ENCODE measurements around the gene FIGNL1.

Gene FIGNL1

DNA sequence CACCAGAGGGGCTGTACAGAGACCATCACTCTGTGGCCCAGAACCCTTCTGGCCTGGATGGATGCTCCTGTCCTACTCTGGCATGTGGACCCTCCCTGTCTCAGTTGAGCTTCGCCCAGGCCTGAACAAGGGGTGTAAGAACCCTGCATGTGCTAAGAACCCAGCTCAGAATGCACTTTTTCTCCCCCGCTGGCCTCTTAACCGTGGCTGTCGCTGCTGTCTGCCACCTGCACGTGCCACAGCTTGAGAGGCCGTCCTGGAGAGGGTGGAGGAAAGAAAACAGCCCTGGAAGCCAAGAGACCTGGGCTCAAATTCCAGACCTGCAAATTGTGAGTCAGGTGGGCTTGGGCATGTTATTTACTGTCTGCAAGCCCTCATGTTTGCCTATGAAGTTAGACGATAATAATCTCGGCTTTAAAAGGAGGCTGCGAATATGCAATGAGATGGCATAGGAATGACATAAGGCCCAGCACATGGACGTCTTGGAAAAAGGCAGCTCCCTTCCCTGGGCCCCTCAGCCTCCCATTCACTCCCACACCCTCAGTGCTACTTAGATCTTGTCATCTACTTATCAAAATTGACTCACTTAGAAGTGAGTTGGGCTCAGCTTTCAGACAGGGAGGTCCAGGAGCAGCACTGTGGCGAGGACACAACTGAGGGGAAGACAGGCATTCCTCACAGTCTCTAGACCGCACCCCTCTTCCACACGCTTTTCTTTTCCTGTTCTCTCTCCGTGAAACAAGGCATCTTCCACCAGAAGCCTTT, 31.4 kb downstream of the FIGNL1 start:
- H3K4me3 ChIP-seq (ENCODE audit: insufficient read depth, low read length, poor library complexity, severe bottlenecking), result no peak overlapping the region
- no peaks in the 10 kb centered on the region for H3K9me3 ChIP-seq (ENCODE audit: insufficient read depth, low read length)
- H3K79me2 ChIP-seq (ENCODE audit: insufficient read depth, low read length), result no peaks in the 10 kb centered on the region
- H4K20me1 ChIP-seq (ENCODE audit: low read depth, low read length), result no peaks in the 10 kb centered on the region
- no peak for TF ChIP-seq EZH2phosphoT487 (conservative IDR thresholded peaks at IDR 0.05; ENCODE audit: low read length)
- TF ChIP-seq, protein P1, sequence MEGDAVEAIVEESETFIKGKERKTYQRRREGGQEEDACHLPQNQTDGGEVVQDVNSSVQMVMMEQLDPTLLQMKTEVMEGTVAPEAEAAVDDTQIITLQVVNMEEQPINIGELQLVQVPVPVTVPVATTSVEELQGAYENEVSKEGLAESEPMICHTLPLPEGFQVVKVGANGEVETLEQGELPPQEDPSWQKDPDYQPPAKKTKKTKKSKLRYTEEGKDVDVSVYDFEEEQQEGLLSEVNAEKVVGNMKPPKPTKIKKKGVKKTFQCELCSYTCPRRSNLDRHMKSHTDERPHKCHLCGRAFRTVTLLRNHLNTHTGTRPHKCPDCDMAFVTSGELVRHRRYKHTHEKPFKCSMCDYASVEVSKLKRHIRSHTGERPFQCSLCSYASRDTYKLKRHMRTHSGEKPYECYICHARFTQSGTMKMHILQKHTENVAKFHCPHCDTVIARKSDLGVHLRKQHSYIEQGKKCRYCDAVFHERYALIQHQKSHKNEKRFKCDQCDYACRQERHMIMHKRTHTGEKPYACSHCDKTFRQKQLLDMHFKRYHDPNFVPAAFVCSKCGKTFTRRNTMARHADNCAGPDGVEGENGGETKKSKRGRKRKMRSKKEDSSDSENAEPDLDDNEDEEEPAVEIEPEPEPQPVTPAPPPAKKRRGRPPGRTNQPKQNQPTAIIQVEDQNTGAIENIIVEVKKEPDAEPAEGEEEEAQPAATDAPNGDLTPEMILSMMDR (IDR thresholded peaks at IDR 0.05; ENCODE audit: insufficient read depth, low read length, poor library complexity, severe bottlenecking), result no peak
- no peaks in the 10 kb centered on the region for H3F3A ChIP-seq (ENCODE audit: insufficient read depth)
- H3K27ac ChIP-seq (ENCODE audit: low read depth, low read length), result no peak overlapping the region
- no peaks in the 10 kb centered on the region for H3K9me2 ChIP-seq (replicated peaks; ENCODE audit: insufficient read depth, low read length)
- H3K36me3 ChIP-seq (ENCODE audit: low read length), result no peaks in the 10 kb centered on the region
- no peaks in the 10 kb centered on the region for H3K27me3 ChIP-seq (ENCODE audit: low read length)
- H3K9ac ChIP-seq (ENCODE audit: low read length), result no peak overlapping the region
- H3K4me2 ChIP-seq (ENCODE audit: low read depth, low read length, poor library complexity, severe bottlenecking), result no peak overlapping the region
- H2AFZ ChIP-seq (ENCODE audit: low read depth, low read length, severe bottlenecking), result no peak overlapping the region

DNA sequence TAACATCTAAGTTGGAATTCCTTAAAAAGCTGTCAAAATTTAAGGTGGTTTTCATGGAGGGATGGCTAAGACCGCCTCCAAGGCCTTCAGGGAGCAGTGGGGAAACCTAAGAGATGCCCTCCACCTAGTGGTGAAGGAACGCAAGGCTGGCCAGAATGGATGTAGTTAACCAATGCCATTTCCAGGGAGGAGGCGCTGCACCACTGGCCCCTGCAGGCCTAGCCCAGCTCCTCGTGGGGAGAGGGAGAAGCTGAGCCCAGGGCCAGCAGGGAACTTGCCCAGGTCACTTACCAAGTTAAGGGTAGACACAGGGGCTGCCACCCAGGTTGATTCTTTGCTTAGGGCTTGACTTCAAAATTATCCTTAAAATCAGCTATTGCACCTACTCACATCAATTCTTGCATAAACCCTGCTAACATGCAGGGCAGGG, 32.0 kb downstream of the FIGNL1 start:
- H3K9me3 ChIP-seq (ENCODE audit: insufficient read depth, low read length), result no peaks in the 10 kb centered on the region
- no peaks in the 10 kb centered on the region for H4K20me1 ChIP-seq (ENCODE audit: low read depth, low read length)
- H3K27ac ChIP-seq (ENCODE audit: low read depth, low read length), result no peak overlapping the region
- H3K79me2 ChIP-seq (ENCODE audit: insufficient read depth, low read length), result no peaks in the 10 kb centered on the region
- H3K27me3 ChIP-seq (ENCODE audit: low read length), result no peaks in the 10 kb centered on the region
- H3K4me3 ChIP-seq (ENCODE audit: insufficient read depth, low read length, poor library complexity, severe bottlenecking), result no peak overlapping the region
- no peak overlapping the region for H3K9ac ChIP-seq (ENCODE audit: low read length)
- H3K4me2 ChIP-seq (ENCODE audit: low read depth, low read length, poor library complexity, severe bottlenecking), result no peak overlapping the region
- no peaks in the 10 kb centered on the region for H3F3A ChIP-seq (ENCODE audit: insufficient read depth)
- H3K9me2 ChIP-seq (replicated peaks; ENCODE audit: insufficient read depth, low read length), result no peaks in the 10 kb centered on the region
- no peak overlapping the region for H2AFZ ChIP-seq (ENCODE audit: low read depth, low read length, severe bottlenecking)
- TF ChIP-seq, protein P1 (IDR thresholded peaks at IDR 0.05; ENCODE audit: insufficient read depth, low read length, poor library complexity, severe bottlenecking), result peak; percentile 98
- TF ChIP-seq EZH2phosphoT487 (conservative IDR thresholded peaks at IDR 0.05; ENCODE audit: low read length), result no peak
- no peaks in the 10 kb centered on the region for H3K36me3 ChIP-seq (ENCODE audit: low read length)

DNA sequence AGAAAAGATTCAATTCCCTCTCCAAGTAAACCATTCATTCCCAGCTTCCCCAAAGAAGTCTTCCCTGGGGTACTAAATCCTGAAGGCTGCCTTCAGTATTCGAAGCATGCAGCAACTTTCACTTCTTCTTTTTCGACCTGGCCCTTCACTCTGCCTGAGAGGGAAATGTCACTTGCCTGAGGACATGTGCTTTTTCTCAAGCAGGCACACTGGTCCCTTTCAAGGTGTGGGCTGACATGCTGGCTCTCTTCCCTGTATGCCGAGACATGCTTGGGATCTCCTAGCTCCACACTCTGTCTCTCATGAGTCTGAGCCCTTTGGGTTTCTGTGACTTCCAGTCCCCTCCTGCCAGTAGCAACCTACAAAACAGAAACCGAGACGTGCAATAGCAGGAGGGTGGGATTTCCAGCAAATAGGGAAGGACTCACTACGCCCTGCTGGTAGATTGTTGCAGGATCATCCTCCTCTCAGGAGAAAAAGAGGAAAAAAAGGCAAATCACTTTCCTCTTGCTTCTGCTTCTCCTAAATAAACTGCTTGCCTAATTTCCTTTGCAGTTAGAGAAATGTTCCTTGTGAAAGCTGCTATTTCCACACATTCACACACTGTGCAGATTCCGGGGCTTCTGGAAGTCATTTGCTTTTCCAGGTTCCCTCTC, 33.5 kb downstream of the FIGNL1 start:
- Histone ChIP-seq H3F3A (ENCODE audit: insufficient read depth) (no peaks in the 10 kb centered on the region), H3K4me3 (ENCODE audit: insufficient read depth, low read length, poor library complexity, severe bottlenecking) (no peak overlapping the region), H3K9me2 (replicated peaks; ENCODE audit: insufficient read depth, low read length) (no peaks in the 10 kb centered on the region), H3K9ac (ENCODE audit: low read length) (peak overlapping the region; percentile 10; the same call in 1 of the 2 replicates), H2AFZ (ENCODE audit: low read depth, low read length, severe bottlenecking) (peak overlapping the region; percentile 25), H4K20me1 (ENCODE audit: low read depth, low read length) (no peaks in the 10 kb centered on the region), H3K9me3 (ENCODE audit: insufficient read depth, low read length) (no peaks in the 10 kb centered on the region), H3K4me2 (ENCODE audit: low read depth, low read length, poor library complexity, severe bottlenecking) (peak overlapping the region; percentile 14), H3K36me3 (ENCODE audit: low read length) (no peaks in the 10 kb centered on the region), H3K79me2 (ENCODE audit: insufficient read depth, low read length) (no peaks in the 10 kb centered on the region), H3K27me3 (ENCODE audit: low read length) (no peaks in the 10 kb centered on the region), H3K27ac (ENCODE audit: low read depth, low read length) (no peak overlapping the region)
- TF ChIP-seq, protein P1 (IDR thresholded peaks at IDR 0.05; ENCODE audit: insufficient read depth, low read length, poor library complexity, severe bottlenecking), result no peak
- no peak for TF ChIP-seq EZH2phosphoT487 (conservative IDR thresholded peaks at IDR 0.05; ENCODE audit: low read length)

Measured in SU-DHL-6 (cell line).